ENCODE measurements around the gene COX6B1. TPM values are rescaled to one million over a fixed set of nuclear protein-coding genes. Genes with fewer than 3 reads are reported as not detected.
A peak's percentile ranks its signal among the peaks of the same experiment; 100 is the strongest.

COX6B1 gene
- polyA plus RNA-seq, 1 experiment = 463 TPM

- H3K36me3 ChIP-seq (ENCODE audit: control insufficient read depth, insufficient read depth, low read length) = no peaks in the 10 kb centered on the region
- DNase-seq (ENCODE audit: low read depth) = no peak
- no peak for TF ChIP-seq CTCF (IDR thresholded peaks at IDR 0.05; ENCODE audit: insufficient read depth, low read depth, low read length)
- H3K27me3 ChIP-seq (ENCODE audit: control insufficient read depth, insufficient read depth, low read length) = 0 out of 2 replicates have a peak, but pooled peaks cover 1% of the 10 kb centered on the region
- ChIA-PET POLR2A (no interaction called here), CTCF (no interaction called here)
- H3K4me3 ChIP-seq (ENCODE audit: low read depth, low read length) = no peak overlapping the region
These were observed 38.2 kb upstream of the COX6B1 start for GRCh38 chr19:35609851-35610353.

- no peak for TF ChIP-seq CTCF (IDR thresholded peaks at IDR 0.05; ENCODE audit: insufficient read depth, low read depth, low read length)
- H3K27me3 ChIP-seq (ENCODE audit: control insufficient read depth, insufficient read depth, low read length) = 0 out of 2 replicates have a peak, but pooled peaks cover 1% of the 10 kb centered on the region
- peak overlapping the region; percentile 93 for H3K4me3 ChIP-seq (ENCODE audit: low read depth, low read length)
- POLR2A ChIA-PET = no interaction called here
- no peaks in the 10 kb centered on the region for H3K36me3 ChIP-seq (ENCODE audit: control insufficient read depth, insufficient read depth, low read length)
- no peak for DNase-seq (ENCODE audit: low read depth)
- CTCF ChIA-PET = interaction anchor here (0.9 to 1.6 kb wide), 3 partner anchors 15 to 259 kb away, joined by 3 to 5 read pairs (median 4); no protein-coding TSS in a partner anchor
These were observed 35.9 kb upstream of the COX6B1 start for GRCh38 chr19:35612224-35612558.

- H3K36me3 ChIP-seq (ENCODE audit: control insufficient read depth, insufficient read depth, low read length) = no peaks in the 10 kb centered on the region
- H3K4me3 ChIP-seq (ENCODE audit: low read depth, low read length) = peak within 1 kb of the TSS; percentile 93
- POLR2A ChIA-PET = no interaction called here
- CTCF ChIA-PET = interaction anchor here (0.9 to 1.6 kb wide), 3 partner anchors 16 to 260 kb away, joined by 3 to 5 read pairs (median 4); no protein-coding TSS in a partner anchor
- peak; percentile 19 for DNase-seq (ENCODE audit: low read depth)
- H3K27me3 ChIP-seq (ENCODE audit: control insufficient read depth, insufficient read depth, low read length) = 0 out of 2 replicates have a peak, but pooled peaks cover 1% of the 10 kb centered on the region
- no peak for TF ChIP-seq CTCF (IDR thresholded peaks at IDR 0.05; ENCODE audit: insufficient read depth, low read depth, low read length)
These were observed 35.4 kb upstream of the COX6B1 start, which contains the start of gene HAUS5 for GRCh38 chr19:35612559-35613321. TSS of gene HAUS5 (plus strand) at chr19:35612735. CDS start at chr19:35612795, 60 bp downstream.

GRCh38 chr19:35613574-35613973, 34.5 kb upstream of the COX6B1 start:
- no peaks in the 10 kb centered on the region for H3K36me3 ChIP-seq (ENCODE audit: control insufficient read depth, insufficient read depth, low read length)
- H3K4me3 ChIP-seq (ENCODE audit: low read depth, low read length) = no peak overlapping the region
- CTCF ChIA-PET = interaction anchor here (1.6 kb wide), 1 partner anchor 65 kb away, joined by 5 read pairs; no protein-coding TSS in a partner anchor
- H3K27me3 ChIP-seq (ENCODE audit: control insufficient read depth, insufficient read depth, low read length) = 0 out of 2 replicates have a peak, but pooled peaks cover 1% of the 10 kb centered on the region
- POLR2A ChIA-PET = no interaction called here
- no peak for TF ChIP-seq CTCF (IDR thresholded peaks at IDR 0.05; ENCODE audit: insufficient read depth, low read depth, low read length)
- no peak for DNase-seq (ENCODE audit: low read depth)

- no peak overlapping the region for H3K4me3 ChIP-seq (ENCODE audit: low read depth, low read length)
- ChIA-PET CTCF (no interaction called here), POLR2A (no interaction called here)
- DNase-seq (ENCODE audit: low read depth) = no peak
- H3K36me3 ChIP-seq (ENCODE audit: control insufficient read depth, insufficient read depth, low read length) = no peaks in the 10 kb centered on the region
- H3K27me3 ChIP-seq (ENCODE audit: control insufficient read depth, insufficient read depth, low read length) = no peaks in the 10 kb centered on the region
- no peak for TF ChIP-seq CTCF (IDR thresholded peaks at IDR 0.05; ENCODE audit: insufficient read depth, low read depth, low read length)
These were observed 33.1 kb upstream of the COX6B1 start for GRCh38 chr19:35615036-35615435.
